OCI-M2 (cell line): ENCODE data around the gene UBE3D.
"Not testable (repeated sequence)": the region's sequence is repeated elsewhere in the genome, so short reads cannot be mapped to it uniquely, and the experiment has no call there.

Experiments
- DNase-seq: peaks from one replicate; lab custom pipeline; 2025; ENCODE audit not compliant: unreplicated experiment; lab: John Stamatoyannopoulos, UW

Gene UBE3D

GRCh38 chr6:82978362-82978945, 87.2 kb downstream of the UBE3D start:
- no peak for DNase-seq

GRCh38 chr6:82976179-82976578, 89.5 kb downstream of the UBE3D start:
- DNase-seq: no peak

DNA sequence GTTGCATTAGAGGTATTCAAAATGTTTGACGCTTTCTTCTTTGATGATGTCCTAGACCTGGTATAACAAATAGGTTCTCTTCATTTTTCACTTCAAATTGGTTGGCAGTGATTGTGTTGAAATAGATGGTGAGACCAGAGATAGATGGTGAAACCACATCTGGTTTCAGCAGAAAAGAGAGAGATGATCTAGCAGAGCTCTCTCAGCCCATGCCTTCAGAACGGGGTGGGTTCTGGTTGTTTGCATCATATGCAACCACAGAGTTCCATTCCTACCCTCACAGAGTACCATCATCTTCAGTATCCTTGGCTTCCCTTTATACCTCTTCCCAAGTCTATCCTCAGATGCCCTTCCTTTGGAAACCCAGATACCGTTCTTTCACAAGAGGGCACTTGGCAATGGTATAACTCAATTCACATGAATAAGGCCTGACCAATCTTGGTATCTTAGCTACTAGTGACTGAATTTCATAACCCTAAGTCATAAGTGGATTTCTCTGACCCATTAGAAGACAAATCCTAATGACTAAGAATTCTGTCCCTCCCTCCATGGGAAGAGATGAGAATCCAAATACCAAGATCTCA, 93.7 kb downstream of the UBE3D start:
- no peak for DNase-seq

GRCh38 chr6:82970839-82971238, 94.8 kb downstream of the UBE3D start:
- no peak for DNase-seq

GRCh38 chr6:82968708-82969107, 96.9 kb downstream of the UBE3D start:
- DNase-seq: no peak

DNA sequence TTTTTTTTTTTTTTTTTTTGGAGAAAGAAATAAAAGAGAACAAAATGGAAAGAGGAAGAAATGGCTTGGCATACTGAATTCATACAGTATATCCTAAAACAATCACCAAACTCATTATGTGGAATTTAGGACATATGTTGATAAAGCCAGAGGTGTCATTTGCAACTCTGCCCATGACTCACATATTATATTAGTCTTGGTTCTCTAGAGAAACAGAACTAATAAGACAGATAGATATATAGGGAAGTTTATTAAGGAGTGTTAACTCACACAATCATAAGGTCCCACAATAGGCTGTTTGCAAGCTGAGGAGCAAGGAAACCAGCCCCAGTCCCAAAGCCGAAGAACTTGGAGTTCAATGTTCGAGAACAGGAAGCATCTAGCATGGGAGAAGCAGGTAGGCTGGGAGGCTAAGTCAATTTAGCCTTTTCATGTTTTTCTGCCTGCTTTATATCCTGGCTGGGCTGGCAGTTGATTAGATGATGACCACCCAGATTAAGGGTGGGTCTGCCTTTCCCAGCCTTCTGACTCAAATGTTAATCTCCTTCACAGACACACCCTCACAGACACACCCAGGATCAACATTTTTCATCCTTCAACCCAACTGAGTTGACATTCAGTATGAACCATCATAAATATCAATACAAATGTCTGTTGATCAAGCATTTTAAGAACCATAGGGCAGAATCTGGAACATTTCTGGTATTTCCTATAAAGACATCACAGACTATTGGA, 102.3 kb downstream of the UBE3D start:
- DNase-seq: no peak

GRCh38 chr6:82959385-82959941, 106.2 kb downstream of the UBE3D start:
- DNase-seq: no peak

GRCh38 chr6:82958551-82958950, 107.1 kb downstream of the UBE3D start:
- no peak for DNase-seq

DNA sequence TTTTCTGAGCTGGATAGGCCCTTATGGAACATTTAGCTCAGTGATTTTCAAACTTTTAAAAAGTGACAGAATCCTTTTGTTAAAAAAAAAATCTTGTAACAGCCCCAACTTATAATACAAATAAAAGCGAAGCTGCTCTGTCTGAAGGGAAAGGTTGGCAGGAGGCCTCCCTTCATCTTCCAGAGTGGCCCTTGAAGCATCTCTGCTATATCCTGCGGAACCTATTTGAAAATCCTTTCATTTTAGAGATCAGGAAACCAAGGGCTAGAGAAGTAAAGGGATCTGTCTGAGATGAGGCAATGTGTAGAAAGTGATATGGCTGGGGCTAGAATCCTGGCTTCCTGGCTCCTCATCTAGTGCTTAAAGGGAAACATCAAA, 107.8 kb downstream of the UBE3D start:
- DNase-seq: no peak

- no peak for DNase-seq
These were observed 108.3 kb downstream of the UBE3D start for GRCh38 chr6:82957171-82957867.

GRCh38 chr6:82955841-82956240, 109.8 kb downstream of the UBE3D start:
- DNase-seq: no peak

GRCh38 chr6:82954937-82955577, 110.6 kb downstream of the UBE3D start:
- no peak for DNase-seq

DNA sequence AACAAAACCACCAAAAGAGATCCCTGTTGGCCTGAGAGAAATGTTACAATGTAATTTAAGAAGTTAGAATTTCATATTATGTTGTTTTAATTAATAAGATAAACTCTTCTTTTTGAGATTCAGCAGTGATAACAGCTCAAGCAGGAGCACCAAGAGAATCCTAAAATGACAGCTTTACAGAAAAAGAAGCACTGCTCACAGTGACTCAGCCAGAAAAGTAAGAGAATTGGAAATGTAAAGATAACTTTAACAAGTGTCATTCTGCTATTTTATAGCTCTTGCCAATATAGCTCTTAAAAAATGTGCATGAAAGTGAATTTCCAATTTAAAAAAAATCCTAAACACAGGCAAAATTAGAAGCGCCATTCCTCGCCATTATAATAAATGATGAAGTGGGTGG, 111.3 kb downstream of the UBE3D start:
- DNase-seq: no peak

DNA sequence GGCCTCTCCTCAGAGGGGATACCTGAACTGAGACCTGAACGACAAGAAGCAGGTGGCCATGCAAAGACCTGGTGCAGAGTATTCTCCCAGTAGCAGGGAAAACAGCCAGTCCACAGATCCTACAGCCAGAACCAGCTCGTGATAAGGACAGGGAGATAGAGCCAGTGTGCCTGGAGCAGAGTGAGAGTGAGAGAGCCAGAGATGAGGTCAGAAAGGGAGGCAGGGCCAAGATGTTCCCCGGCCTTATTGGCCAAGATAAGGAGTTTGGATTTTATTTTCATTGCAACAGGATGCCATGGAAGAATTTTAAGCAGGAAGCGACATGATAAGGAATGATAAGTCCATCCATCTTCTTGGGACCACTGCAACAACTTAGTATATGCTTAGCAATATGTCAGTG, 111.8 kb downstream of the UBE3D start:
- no peak for DNase-seq

DNA sequence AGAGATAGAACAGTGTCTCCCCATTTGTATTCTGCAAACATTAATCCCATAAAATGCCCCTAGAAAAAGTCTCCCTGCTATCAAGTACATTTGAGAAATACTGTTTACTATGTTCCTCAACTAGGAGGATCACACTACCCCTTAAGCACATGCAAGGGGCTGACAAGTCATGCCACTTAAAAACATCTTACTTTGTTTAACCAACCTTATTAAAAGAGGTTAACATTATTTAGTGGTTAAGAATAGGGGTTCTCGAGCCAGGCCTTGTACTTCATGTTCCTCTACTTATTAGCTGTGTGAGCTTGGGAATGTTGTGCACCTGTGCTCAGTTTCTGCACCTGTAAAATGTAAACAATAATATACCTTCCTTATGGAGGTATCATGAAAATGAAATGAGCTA, 113.7 kb downstream of the UBE3D start:
- DNase-seq: no peak

- no peak for DNase-seq
These were observed 114.3 kb downstream of the UBE3D start for GRCh38 chr6:82951389-82951788.

GRCh38 chr6:82930915-82931314, 134.7 kb downstream of the UBE3D start:
- not testable (repeated sequence) for DNase-seq

DNA sequence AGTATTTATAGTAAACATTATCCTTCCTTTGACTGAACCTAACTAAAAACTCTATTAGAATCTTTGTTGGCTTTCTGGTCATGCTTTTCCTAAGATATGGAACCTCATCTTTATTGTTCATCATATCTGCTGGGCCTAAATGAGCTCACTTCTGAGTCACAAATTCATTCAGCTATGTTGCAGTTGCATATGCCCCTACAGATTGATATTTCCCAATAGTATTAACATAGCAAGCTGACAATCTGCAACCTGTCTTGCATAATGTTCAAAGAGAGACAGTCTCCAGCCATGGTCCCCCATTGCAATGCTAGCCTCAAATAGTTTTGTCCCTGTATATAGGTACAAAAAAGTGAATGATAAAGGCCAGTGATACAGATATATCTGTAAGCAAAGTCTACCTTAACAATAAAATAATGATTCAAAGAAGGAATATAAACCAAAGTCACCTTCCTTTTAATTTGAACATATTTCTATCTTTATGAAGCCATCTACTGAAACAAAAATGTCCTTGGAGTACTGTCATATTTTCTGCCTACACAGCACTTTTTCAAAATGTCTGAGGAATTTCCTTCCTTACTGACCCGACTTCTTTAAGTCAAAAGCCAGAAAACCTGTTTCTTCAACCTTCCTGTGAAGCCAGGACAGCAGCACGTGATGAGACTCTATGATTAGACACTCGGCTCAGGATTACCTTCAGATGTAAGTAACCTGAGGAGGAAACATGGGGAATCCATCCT, 140.7 kb downstream of the UBE3D start:
- no peak for DNase-seq

DNA sequence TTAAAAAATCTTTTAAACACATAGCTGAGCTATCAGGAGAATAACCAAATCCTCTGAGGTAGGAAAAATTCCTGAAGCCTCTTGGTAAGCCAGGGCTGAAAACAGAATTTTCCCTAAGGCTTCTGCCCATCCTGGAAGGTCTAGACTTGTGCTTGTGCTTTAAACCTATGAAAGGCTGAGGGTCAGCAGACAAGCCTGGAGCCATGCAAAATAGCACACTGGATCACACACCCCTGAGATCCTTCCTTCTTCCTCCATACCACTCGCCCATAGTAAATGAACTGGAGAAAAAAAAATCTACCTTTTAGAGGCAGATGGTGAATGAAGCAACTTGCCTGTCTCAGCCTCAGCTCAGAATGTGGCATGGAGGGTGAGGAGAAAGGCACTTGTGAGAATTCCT, 144.4 kb downstream of the UBE3D start:
- no peak for DNase-seq

GRCh38 chr6:82917346-82918064, 148.1 kb downstream of the UBE3D start:
- no peak for DNase-seq
